GM21576 (cell line): ENCODE measurements around the gene TMEM255B.
"Not testable (repeated sequence)": the region's sequence is repeated elsewhere in the genome, so short reads cannot be mapped to it uniquely, and the experiment has no call there.

Source experiments
- ATAC-seq: cut with Tn5 transposase; IDR thresholded peaks from one replicate; pipeline ENCODE4 v1.9.1; 2021; ENCODE audit warnings: mild to moderate bottlenecking, moderate library complexity; ENCODE audit not compliant: unreplicated experiment

Gene TMEM255B

DNA sequence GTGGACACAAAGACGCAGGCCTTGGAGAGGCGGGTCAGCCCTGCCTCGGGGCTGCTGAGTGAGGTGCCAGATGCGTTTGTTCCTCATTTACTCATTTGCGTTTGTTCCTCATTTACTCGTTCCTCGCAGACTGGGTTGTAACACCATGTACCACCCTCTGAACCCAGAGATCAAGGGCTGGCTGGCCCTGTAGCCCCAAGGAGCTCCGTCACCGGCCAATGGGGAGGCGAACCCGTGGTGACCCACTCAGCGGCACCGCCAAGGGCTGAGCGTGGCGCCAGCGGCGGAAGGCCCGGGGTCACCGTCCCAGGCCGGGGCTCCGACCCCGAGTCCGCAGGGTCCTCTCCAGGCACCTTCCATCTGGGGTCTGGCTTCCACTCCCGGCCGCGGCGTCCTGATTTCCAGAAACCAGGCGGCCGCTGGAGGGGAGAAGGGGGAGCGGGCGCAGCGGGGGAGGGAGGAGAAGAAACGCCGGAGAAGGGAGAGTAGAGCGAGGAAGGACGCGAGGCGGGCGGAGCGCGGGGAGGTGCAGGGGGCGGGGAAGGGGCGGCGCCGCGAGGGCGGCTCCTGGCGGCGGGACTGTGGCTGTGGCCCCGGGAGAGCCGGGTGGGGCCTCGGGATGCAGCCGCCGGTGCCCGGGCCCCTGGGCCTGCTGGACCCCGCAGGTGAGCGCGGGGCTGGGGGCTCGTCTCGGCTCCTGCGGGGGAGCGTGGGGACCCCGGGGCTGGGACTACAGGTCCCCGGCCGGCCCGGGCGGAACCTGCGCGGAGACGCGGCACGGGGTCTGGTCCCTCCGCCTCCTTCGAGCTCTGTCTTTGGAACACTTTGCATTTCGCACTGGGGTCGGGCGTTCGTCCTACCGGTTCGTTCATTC, at the start of gene TMEM255B:
Gene TMEM255B (plus strand): TSS at position 576 of the 874 bp plus-strand sequence. CDS start 44 bp downstream, at position 620.
- peak; percentile 80 for ATAC-seq

DNA sequence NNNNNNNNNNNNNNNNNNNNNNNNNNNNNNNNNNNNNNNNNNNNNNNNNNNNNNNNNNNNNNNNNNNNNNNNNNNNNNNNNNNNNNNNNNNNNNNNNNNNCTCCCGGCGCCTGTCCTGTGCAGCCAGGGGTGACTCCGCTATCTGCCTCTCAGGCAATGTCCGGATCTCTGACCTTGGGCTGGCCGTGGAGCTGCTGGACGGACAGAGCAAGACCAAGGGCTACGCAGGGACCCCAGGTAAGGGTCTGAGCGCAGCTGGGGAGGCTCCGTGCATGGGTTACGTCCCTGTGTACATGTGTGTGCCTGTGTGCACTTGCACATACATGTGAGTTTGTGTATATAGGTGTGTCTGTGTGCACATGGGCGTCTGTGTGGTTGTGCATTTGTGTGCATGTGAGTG, 36.1 kb upstream of the TMEM255B start:
- ATAC-seq: no peak

DNA sequence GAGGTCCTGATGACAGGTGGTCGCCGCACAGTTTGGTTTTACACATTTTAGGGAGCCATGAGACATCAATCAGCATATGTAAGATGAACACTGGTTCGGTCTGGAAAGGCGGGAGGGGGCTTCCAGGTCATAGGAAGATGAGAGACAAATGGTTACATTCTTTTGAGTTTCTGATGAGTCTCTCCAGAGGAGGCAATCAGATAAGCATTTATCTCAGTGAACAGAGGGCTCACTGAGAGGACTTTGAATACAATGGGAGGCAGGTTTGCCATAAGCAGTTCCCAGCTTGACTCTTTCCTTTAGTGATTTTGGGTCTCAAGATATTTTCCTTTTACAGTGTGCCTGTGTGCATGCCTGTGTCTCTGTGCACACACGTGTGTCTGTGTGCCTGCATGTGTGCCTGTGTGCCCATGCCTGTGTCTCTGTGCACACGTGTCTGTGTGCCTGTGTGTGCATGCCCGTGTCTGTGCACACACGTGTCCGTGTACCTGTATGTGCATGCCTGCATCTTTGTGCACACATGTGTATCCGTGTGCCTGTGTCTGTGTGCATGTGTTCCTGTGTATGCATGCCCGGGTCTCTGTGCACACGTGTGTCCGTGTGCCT, 35.5 kb upstream of the TMEM255B start:
- no peak for ATAC-seq

DNA sequence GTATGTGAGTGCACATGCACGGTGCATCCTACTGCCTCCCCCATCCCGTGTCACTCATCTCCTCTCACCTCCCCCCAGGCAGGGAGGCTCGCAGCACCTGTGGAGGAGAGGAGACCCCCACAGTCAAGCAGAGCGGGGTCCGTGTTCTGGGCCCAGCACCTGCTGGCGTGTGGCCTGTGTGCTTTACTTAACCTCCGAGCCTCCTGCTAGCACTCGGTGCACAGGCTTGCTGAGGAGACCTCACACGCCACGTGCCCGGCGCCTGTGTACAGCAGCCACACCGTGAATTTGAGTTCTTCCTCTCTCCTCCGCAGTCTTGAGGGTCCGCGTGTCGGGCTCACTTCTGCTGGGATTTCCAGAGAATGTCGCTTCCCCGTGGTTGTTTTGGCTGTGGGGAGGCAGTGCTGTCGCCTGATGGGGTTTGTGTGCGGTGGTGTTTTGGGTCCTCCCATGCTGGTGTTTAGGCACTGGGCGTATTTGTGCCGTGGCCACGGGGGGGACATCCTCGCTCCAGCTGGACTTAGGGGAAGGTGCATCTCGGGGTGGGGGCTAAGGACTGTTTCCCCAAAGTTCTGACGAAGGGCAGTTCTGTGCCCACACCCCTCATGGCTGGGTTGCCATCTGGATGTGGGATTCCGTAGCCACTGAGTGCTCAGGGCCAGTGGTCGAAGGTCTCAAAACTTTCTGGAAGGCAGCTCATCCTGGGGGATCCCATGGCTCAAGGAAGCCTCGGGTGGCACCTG, 34.8 kb upstream of the TMEM255B start:
- ATAC-seq: no peak

DNA sequence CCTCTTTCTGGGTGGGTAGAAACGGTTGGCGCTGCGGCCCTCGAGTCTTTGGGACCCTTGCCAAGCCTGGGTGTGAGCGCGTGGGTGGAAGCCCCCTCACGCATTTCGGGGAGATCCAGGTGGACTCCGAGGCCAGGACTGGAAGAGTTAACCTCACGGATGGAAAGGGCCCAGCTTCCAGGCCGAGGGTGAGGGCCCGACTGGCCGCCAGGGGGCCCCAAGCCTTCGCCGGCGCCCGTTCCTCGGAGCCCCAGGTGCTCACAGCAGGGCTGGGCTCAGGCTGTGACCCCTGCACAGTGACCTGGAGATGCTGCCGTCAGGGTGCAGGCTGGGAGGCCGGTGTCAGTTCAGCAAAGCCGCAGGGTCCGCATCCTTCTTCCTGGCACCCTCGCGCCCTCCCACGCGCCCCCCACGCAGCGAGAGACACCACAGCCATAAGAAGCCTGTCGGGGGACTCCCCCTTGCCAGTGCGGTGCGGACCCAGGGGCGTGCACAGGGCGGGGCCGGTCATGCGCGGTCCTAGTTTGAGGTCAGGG, 34.2 kb upstream of the TMEM255B start:
- peak; percentile 79 for ATAC-seq

DNA sequence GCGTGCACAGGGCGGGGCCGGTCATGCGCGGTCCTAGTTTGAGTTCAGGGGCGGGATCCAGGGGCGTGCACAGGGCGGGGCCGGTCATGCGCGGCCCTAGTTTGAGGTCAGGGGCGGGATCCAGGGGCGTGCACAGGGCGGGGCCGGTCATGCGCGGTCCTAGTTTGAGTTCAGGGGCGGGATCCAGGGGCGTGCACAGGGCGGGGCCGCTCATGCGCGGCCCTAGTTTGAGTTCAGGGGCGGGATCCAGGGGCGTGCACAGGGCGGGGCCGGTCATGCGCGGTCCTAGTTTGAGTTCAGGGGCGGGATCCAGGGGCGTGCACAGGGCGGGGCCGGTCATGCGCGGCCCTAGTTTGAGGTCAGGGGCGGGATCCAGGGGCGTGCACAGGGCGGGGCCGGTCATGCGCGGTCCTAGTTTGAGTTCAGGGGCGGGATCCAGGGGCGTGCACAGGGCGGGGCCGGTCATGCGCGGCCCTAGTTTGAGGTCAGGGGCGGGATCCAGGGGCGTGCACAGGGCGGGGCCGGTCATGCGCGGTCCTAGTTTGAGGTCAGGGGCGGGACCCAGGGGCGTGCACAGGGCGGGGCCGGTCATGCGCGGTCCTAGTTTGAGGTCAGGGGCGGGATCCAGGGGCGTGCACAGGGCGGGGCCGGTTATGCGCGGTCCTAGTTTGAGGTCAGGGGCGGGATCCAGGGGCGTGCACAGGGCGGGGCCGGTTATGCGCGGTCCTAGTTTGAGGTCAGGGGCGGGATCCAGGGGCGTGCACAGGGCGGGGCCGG, 33.5 kb upstream of the TMEM255B start:
- ATAC-seq: not testable (repeated sequence)

DNA sequence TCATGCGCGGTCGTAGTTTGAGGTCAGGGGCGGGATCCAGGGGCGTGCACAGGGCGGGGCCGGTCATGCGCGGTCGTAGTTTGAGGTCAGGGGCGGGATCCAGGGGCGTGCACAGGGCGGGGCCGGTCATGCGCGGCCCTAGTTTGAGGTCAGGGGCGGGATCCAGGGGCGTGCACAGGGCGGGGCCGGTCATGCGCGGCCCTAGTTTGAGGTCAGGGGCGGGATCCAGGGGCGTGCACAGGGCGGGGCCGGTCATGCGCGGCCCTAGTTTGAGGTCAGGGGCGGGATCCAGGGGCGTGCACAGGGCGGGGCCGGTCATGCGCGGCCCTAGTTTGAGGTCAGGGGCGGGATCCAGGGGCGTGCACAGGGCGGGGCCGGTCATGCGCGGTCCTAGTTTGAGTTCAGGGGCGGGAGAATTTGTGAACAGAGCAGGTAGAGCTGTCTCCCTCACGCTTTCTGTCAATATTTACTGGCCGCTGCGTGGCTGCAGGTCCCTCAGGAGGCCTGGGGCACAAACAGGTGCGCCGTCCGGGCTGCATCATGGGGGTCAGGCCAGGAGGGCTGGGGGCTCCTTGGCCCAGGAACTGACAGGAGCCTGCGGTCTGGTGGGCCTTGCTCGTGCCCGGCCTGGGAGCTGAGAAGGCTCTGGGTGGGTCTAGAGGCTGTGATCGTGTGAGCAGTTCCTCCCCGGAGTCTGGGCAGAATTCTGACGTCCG, 32.8 kb upstream of the TMEM255B start:
- not testable (repeated sequence) for ATAC-seq

DNA sequence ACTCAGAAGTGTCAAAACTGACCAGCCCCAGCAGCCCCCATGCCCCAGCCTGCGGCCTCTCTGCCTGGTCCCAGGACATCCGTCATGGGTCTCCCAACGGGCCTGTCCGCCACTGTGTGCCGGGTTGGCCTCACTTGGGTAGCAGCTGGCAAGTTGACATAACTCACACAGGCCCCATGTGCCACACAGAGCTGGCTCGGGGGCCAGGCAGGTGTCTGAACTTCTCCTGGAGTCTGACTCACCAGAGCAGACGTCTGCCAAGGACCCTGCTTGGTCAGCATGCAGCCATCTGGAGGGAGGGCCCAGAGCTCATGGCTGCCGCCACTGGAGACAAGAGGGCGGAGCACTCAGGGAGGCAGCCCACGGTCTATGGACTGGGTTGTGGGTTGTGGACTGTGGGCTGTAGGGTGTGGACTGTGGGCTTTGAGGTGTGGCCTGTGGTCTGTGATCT, 32.0 kb upstream of the TMEM255B start:
- no peak for ATAC-seq

DNA sequence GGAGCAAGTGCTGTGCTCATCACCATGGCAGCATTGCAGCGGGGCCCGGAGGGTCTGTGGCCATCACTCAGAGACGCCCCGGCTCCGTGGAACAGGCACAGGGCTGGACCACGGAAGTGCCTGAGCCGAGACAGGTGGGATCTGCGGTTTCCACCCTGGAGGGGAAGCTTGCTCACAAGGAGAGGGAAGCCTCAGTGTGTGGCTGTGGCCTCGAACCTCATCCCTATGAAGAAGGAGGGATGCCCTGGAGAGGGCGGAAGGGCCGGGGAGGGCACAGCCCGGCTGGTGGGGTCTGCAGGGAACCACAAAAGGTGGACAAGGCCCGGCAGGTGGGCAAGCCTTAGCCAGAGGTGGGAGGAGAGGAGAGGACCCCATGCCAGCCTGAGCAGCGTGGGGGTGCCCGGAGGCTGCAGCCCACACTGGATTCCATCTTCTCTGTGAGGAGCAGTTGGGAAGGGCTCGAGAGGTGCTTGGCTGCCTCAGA, 30.4 kb upstream of the TMEM255B start:
- ATAC-seq: no peak

DNA sequence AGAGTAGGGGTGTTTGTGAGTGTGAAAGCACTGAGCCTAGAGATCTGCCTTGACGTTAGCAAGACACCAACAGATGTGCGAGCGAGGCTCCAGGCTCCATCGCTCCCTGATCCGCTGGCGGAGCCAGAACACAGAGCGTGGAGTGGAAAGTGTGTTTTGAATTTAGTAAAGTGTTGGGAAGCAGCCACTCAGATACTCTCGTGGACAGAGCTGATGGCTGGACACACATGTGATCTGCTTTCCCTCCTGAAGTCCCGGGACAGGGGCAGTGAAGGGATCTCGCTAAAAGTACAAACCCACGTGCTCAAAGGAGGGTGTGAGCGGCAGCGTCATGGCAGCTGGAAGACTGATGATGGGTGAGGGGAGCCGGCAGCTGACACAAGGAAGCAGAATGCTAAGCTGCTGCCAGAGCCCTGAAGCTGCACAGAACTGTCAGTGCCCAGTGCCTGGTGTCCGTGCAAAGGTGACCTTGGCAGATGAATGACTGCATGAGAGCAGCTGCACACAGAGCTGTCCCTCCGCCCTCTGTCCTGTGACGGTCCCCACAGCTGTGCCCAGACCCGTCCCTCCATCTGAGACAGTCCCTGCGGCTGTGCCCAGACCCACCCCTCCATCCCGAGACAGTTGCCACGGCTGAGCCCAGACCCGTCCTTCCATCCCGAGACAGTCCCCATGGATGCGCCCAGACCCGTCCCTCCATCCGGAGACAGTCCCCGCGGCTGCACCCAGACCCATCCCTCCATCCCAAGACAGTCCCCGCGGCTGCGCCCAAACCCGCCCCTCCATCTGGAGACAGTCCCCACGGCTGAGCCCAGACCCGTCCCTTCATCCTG, 29.6 kb upstream of the TMEM255B start:
- ATAC-seq: no peak

DNA sequence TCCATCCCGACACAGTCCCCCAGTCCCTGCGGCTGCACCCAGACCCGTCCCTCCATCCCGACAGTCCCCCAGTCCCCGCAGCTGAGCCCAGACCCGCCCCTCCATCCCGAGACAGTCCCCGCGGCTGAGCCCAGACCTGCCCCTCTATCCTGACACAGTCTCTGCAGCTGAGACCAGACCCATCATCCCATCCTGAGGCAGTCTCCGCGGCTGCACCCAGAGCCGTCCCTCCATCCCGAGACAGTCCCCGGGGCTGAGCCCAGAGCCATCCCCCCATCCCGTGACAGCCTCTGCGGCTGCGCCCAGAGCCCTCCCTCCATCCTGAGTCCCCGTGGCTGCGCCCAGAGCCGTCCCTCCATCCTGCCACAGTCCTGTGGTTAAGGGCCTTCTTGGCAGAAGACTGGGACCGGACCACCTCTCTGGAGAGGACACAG, 28.8 kb upstream of the TMEM255B start:
- ATAC-seq: no peak

DNA sequence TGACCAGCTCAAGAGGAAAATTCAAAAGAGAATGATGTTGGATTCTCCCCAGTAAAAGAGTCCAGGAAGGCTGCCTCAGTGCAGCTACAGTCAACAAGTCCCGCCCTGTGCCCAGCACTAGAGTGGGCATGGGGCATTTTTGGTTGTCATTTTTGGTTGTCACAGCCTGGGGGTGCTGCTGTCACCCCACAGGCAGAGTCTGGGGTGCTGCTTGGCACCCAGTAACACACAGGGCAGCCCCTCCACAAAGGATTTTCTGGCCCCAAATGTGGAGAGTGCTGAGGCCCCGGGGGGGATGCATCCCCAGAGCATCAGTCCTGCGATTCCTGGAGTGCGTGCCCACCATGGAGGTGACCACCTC, 28.2 kb upstream of the TMEM255B start:
- ATAC-seq: no peak

DNA sequence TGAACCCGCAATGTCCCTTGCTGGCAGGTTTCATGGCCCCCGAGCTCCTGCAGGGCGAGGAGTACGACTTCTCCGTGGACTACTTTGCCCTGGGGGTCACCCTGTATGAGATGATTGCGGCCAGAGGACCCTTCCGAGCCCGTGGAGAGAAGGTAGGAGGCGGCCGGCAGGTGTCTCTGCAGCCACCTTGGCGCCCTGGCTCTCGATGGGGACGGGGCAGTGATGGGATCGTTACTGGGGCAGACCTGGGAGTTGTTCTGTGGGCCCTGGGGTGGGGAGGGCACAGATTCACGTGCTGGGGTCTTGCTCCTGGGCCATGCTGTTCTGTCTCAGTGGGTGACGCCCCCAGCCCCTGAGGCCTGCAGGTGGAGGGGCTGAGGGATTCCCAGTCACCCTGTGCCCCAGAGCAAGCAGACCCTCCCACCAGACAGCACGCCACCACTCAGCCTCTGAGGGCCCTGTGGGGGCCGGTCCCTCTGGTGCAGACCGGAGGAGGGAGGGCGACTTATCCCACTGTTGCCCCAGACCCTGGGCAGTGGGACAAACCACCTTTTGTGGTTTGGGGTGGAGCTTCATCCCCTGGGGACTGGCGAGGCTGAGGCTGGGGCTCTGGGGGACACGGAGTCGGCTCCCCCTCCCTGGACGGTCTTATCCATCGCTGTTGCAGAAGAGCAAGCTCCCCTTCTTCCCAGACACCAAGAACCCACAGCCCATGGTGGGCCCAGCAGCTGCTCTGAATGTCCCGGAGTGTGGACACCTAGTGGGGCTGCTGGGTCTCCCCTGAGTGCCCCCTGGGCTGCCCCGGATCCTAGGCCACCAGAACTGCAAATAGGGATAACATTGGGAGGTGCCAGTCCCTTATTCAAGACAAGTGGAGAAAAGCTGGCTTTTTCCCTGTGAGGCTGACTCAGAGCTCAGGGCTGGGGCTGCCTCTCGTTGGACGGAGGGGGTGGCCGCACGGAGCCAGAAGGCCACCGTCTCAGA, 27.5 kb upstream of the TMEM255B start:
- no peak for ATAC-seq

DNA sequence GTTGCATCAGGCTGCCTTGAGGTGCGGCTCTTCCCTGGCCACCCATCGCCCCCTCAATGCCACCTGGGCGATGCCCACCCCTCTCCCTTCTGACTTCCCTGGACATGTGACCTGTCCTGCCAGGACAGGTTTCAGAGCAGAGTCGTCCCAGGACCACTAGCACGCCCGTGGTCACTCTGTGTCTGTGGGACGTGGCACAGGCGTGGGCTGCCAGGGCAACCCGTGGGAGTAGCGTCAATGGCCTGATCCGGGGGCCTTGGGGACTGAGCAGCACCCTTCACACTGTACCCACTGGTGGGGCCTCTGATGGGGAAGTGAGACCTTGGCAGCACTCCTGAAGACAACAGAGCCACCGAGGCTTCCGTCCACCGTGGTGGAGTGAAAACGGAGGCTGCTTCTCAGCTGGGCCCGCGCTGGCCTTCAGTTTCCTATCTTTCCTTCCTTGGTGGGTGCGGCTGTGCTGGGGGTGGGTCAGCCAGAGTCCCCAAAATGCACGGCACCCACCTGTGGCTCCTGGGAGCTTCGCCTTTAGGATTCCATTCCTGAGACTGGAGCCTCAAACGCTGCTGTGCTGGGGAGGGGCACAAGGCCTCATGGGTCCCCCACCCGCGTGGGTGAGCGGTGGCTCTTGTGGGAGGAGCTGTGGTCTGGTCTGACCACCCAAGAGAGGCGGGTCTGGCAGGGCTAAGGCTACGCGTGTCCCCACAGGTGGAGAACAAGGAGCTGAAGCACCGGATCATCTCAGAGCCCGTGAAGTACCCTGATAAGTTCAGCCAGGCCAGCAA, 26.7 kb upstream of the TMEM255B start:
- ATAC-seq: no peak

DNA sequence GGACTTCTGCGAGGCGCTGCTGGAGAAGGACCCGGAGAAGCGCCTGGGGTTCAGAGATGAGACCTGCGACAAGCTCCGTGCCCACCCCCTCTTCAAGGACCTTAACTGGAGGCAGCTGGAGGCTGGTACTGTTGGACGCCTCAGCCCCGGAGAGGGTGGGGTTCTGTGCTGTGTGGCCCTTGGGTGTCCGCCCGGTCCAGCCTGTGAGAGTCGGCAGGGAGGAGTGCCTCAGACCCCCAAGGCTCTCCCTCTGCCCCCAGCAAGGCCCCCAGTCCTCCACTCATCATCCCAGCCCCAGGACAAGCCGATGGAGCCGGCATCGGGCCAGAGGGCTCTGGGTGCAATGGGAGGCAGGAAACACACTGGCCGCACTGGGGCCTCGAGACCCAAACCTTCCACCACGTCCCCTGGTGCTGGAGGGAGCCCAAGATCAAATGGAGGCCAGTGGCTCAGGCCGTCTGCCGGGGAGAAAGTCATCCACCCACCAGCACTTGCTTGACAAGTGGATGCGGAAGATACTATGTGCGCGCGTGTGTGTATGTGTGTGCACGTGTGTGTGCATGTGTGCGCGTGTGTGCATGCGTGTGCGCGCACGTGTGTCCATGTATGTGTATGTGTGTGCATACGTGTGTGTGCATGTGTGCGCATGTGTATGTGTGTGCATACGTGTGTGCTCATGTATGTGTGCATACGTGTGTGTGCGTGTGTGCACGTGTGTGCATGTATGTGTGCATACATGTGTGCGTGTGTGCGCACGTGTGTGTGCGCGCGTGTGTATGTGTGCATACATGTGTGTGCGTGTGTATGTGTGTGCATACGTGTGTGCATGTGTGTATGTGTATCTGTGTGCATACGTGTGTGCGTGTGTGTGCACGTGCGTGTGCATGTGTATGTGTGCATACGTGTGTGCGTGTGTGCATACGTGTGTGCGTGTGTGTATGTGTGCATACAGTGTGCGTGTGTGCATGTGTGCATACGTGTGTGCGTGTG, 25.8 kb upstream of the TMEM255B start:
- no peak for ATAC-seq
